Esophagus (tissue), 2 donors: ENCODE results near the gene MYO1G. TPM values are rescaled to one million over a fixed set of nuclear protein-coding genes. Genes with fewer than 3 reads are reported as not detected.

Experiments
- H3K27ac ChIP-seq, 2 donors: one replicate each; pipeline ENCODE4 v1.5.1; 2013; ENCODE audit warnings: low read depth in 2 of 2, mild to moderate bottlenecking in 2 of 2, inconsistent platforms in 1 of 2, low read length in 1 of 2, moderate library complexity in 1 of 2
- H3K27me3 ChIP-seq, 2 donors: one replicate each; pipeline ENCODE4 v1.6.1; 2013; ENCODE audit warnings: low read length in 2 of 2, control low read depth in 1 of 2, mild to moderate bottlenecking in 1 of 2; ENCODE audit not compliant: insufficient read depth in 2 of 2, control insufficient read depth in 1 of 2
- H3K36me3 ChIP-seq, 2 donors: one replicate each; pipeline ENCODE4 v1.6.1; 2013; ENCODE audit warnings: low read length in 1 of 2; ENCODE audit not compliant: control insufficient read depth in 2 of 2, insufficient read depth in 2 of 2
- H3K4me1 ChIP-seq, 2 donors: one replicate each; pipeline ENCODE4 v1.6.1; 2013; ENCODE audit warnings: low read length in 1 of 2; ENCODE audit not compliant: control insufficient read depth in 2 of 2, insufficient read depth in 2 of 2
- H3K4me3 ChIP-seq, 2 donors: one replicate each; pipeline ENCODE4 v1.5.1; 2013; ENCODE audit warnings: low read length in 2 of 2, mild to moderate bottlenecking in 2 of 2, low read depth in 1 of 2, moderate library complexity in 1 of 2
- H3K9me3 ChIP-seq, 2 donors: one replicate each; pipeline ENCODE4 v1.6.1; 2013; ENCODE audit warnings: mild to moderate bottlenecking in 2 of 2, low read depth in 1 of 2, low read length in 1 of 2, moderate library complexity in 1 of 2; ENCODE audit not compliant: control insufficient read depth in 2 of 2, insufficient read depth in 1 of 2
- WGBS, 2 donors: extraction: QIAGEN DNeasy Blood & Tissue Kit; methylation state at CpG; one replicate each; pipeline ENCODE4 v1.1.7; 2013; 5-methylcytosine and 5-hydroxymethylcytosine counted together
- polyA plus RNA-seq, 2 donors: library from polyadenylated mRNA; stranded (reverse); fragments of 200-250 nt; gene quantifications; one replicate each; pipeline ENCODE4 v1.2.3, GENCODE V29; 2013
- donor health status: healthy with polysubstance abuse.
- donor health status: Bipolar disorder and iron deficiency.

MYO1G gene
- polyA plus RNA-seq, 2 donors: 2.2 to 2.3 TPM

DNA sequence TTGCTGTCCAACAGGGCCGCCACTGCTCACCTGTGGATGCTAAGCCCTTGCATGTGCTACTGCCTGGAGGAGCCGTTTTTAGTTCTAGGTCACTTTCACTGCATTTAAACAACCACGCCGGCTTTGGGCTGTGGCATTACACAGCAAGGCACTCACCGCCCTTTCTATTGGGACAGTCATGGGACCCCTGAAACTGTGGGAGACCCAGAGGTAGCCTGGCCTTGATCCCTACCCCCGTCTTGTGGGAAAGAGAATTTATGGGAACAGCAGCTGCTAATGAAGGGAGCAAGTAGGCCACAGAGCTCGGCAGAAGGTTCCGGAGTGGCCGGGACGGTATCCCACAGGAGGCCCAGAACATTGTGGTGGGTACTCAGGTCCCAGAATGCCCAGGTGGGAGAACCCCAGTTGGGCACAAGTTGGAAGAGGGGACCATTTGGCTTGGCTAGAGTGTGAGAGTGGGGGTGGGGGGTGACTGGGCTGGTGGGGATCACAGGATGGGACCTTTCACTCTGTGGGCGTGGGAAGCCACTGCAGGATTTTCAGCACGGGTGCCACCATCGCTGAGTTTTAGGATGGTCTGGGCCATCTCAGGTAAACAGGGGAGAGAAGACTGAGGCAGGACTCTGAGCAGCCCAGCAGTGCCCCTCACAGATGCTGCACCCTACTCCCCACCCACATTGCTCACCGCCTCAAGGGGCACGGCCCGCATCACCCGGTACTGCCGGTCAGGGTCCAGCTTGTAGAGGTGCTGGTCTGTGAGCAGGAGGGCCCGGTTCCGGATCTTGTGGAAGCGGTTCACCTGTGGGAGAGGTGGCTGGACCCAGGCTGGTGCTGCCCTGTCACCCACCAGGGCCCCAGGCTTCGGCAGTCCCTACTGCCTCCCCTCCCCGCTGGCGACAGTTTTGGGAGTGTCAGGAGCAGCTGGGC is 15.2 kb downstream of the MYO1G start:
- Histone ChIP-seq H3K4me1 (peaks cover 0 to 9% of the 10 kb centered on the region in 2 donors), H3K36me3 (no peaks in the 10 kb centered on the region), H3K27ac (no peak overlapping the region), H3K9me3 (no peaks in the 10 kb centered on the region), H3K27me3 (no peaks in the 10 kb centered on the region), H3K4me3 (no peak overlapping the region)
- WGBS, 2 donors: 91 to 92% methylated on average over 24 of the region's 24 CpGs

DNA sequence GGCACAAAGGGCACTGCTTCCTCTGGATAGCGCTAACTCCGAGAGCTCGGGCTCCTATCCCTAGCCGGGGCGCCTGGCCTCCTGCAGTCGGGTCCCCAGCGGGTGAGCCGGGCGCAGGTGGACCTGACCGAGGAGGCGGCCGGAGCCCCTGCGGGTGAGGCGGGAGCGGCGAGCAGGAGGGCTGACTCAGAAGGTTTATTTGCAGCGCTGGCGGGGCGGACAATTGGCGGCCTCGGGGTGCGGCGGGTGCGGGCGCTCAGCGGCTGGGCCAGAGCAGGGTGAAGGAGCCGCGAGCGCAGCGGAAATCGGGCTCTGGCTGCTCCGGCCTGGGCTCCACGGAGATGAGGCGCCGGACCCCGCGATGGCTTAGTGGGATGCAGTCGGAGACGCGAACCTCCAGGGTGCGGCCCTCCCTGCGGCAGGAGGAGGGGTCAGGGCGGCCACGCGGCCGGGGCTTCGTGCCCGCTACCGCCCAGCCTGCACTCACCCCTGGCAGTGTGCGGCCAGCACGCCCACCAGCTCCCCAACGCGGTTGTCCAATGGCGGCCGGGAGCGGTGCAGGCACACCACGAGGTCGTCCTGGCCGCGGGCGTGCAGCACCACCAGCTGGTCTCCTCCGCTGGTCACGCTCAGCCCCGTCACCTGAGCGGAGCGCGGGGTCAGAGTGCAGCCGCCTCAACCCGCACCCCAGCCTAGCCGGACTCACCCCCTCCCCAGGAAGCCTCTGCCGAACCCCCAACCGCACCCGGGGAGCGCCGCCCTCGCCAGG is 16.1 kb downstream of the MYO1G start:
- Histone ChIP-seq H3K4me1 (peaks cover 0 to 9% of the 10 kb centered on the region in 2 donors), H3K36me3 (no peaks in the 10 kb centered on the region), H3K4me3 (peak overlapping the region; percentile 21 to 33), H3K27me3 (no peaks in the 10 kb centered on the region), H3K27ac (no peak overlapping the region), H3K9me3 (no peaks in the 10 kb centered on the region)
- 20 to 31% methylated on average over 65 to 76 of the region's 76 CpGs for WGBS, 2 donors

DNA sequence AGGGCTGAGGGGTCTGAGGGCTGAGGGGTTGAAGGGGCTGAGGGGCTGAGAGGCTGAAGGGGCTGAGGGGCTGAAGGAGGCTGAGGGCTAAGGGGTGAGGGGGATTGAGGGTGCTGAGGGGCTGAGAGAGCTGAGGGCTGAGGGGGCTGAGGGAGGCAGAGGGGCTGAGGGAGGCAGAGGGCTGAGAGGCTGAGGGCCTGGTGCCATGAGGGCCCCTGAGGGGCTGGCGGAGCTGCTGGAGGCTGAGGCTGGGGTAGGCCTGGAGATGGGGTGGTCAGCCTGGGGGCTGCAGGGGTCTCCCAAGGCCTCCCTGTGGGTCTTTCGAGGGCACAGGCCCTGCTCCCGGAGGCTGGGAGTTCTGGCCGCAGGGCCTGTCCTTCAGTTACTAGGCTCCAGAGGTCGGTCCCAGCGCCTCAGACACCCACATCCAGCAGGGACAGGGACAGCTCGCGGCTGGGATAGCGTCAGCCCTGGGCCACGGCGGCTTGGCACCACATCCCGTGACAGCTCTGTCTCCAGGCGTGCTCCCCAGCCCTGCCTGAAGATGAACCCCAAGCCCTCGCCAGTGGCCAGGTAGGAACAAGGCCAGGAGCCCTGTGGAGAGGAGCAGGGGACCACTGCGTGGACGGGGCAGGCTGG is 16.9 kb downstream of the MYO1G start:
- H3K4me3 ChIP-seq: no peak overlapping the region
- no peaks in the 10 kb centered on the region for H3K27me3 ChIP-seq
- 69 to 80% methylated on average over 16 of the region's 16 CpGs for WGBS, 2 donors
- no peaks in the 10 kb centered on the region for H3K9me3 ChIP-seq
- peaks cover 0 to 9% of the 10 kb centered on the region in 2 donors for H3K4me1 ChIP-seq
- H3K36me3 ChIP-seq: no peaks in the 10 kb centered on the region
- H3K27ac ChIP-seq: no peak overlapping the region

DNA sequence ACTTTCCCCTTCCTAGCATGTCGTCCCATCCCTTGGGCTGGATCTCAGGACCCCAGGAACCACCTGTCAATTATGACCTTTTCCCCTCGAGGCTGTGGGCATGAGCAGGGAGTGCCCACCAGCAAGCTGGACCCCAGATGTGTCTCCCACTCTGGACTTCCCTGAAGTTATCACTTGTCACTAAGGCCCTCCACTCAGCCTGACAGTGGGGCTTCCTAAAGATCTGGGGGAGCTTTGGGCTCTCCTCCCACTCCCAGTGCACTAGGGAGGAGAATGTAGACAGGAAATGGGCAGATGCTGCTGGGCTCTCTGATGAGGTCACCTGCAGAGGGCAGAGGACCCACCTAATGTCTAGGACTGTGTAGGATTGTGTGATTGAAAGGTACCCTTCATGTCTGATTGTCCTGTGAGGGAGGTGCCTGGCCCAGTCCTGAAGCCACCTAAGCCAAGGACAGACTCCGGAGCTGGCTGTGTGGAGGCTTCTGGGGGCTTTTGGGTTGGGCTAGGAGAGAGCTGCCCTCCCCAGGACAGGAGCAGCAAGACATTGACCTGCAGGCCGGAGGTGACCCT is 18.7 kb downstream of the MYO1G start:
- Histone ChIP-seq H3K4me1 (peaks cover 0 to 9% of the 10 kb centered on the region in 2 donors), H3K27me3 (no peaks in the 10 kb centered on the region), H3K9me3 (no peaks in the 10 kb centered on the region), H3K27ac (no peak overlapping the region), H3K36me3 (no peaks in the 10 kb centered on the region), H3K4me3 (no peak overlapping the region)
- WGBS, 2 donors: 82% methylated on average over 4 of the region's 4 CpGs

DNA sequence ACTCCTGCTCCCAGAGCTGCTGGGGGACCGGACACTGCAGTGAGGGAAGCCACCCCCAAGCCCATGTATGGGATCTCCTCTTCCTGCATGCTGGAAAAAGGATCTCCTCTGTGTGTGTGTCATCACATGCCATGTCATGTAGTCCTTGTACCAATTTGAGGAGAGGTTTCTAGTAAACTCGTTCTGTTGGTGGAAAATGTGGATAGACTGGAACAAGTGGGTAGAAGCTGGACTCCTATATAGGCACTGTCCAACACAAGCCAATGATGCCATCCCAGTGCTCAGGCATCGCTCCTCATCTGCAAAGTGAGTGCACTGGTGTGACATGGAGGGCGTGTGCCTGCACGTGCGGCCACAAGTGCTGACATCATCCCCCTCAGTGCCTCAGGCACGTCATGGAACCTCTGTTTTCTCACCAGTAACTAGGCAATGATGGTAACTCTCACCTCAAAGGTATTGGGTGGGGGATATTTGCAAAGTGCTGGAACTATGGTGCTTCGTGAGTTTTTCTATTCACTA is 19.3 kb downstream of the MYO1G start:
- Histone ChIP-seq H3K27ac (no peak overlapping the region), H3K4me3 (no peak overlapping the region), H3K27me3 (no peaks in the 10 kb centered on the region), H3K4me1 (peaks cover 0 to 9% of the 10 kb centered on the region in 2 donors), H3K9me3 (no peaks in the 10 kb centered on the region), H3K36me3 (no peaks in the 10 kb centered on the region)
- 46 to 53% methylated on average over 8 of the region's 8 CpGs for WGBS, 2 donors

DNA sequence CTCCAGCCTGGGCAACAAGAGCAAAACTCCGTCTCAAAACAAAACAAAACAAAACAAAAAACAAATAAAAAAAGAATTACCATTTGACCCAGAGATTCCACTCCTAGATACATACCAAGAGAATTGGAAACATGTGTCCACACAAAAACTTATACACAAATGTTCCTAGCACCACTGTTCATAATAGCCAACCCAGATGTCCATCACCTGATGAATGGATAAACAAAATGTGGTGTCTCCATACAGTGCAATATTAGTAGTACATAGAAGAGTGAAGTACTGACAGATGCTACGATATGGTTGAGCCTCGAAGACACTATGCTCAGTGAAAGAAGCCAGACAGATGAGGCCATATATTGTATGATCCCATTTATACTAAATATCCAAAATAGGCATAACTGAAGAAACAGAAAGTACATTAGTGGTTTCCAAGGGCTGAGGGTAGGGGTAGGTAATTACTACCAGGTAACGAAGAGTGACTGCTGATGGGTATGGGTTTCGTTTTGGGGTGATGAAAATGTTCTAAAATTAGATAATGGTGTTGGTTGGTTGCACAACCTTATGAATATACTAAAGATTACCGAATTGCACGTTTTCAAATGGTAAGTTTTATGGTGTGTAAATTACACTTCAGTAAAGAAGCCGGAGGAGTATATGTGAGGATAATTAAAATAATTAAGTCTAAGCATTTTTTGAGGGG is 20.0 kb downstream of the MYO1G start:
- H3K36me3 ChIP-seq: no peaks in the 10 kb centered on the region
- H3K4me3 ChIP-seq: no peak overlapping the region
- WGBS, 2 donors: 68 to 71% methylated on average over 8 of the region's 8 CpGs

DNA sequence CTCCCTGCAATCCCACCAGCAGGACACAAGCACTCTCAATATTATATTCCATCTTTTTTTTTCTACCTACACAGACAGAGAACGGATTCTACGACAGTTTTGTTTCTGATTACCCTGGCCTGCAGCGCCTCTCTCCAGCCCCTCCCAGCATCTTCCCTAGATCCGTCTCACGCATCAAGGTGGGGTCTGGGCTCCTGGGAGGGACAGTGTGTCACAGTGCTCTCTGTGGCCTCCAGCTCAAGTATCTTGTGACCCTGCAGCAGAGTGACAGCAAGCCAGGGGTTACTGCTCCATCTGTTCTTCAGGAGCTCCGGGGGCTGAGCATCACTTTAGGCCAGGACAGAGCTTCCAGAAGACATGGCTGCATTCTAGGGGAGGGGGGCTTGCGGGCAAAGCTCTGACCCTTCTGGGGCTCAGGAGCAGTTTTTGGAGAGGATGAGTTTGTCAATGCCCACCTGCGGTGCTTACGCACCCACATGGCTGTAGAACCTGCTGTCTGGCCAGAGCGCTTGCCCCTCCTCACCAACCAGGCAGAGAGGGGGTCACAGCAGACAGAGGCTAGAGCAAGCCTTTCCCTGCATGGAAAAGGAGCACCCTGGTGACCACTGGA is 22.6 kb downstream of the MYO1G start:
- Histone ChIP-seq H3K9me3 (no peaks in the 10 kb centered on the region), H3K27ac (no peak overlapping the region), H3K36me3 (no peaks in the 10 kb centered on the region), H3K4me1 (no peaks in the 10 kb centered on the region), H3K27me3 (no peaks in the 10 kb centered on the region), H3K4me3 (no peak overlapping the region)
- 91% methylated on average over 10 of the region's 10 CpGs for WGBS, 2 donors

More for the DNA sequence above, 20.0 kb downstream of the MYO1G start:
- no peaks in the 10 kb centered on the region for H3K27me3 ChIP-seq
- peaks cover 0 to 9% of the 10 kb centered on the region in 2 donors for H3K4me1 ChIP-seq
- H3K9me3 ChIP-seq: no peaks in the 10 kb centered on the region
- no peak overlapping the region for H3K27ac ChIP-seq

DNA sequence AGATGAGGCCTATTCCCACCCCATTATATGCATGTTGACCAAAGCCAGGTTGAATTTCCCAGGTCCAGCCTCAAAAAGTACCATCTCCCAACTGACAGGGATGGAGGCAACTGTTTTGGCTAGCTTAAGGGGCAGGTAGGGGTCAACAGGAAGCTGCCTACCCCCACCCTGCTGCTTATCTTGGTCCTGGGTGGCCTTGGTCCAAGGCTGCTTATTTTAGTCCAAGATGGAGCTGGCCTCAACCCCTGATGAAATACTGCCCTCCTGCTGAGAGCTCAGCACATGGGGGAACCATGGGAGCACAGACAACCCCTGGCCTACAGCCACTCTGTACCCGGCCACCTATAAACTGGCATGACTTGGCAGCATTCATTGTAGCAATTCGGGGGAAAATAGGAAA is 23.1 kb downstream of the MYO1G start:
- H3K36me3 ChIP-seq: no peaks in the 10 kb centered on the region
- no peaks in the 10 kb centered on the region for H3K9me3 ChIP-seq
- WGBS, 2 donors: 78 to 80% methylated on average over 2 of the region's 2 CpGs
- H3K4me3 ChIP-seq: no peak overlapping the region
- no peaks in the 10 kb centered on the region for H3K4me1 ChIP-seq
- H3K27me3 ChIP-seq: no peaks in the 10 kb centered on the region
- no peak overlapping the region for H3K27ac ChIP-seq
